KMS-11 (cell line): ENCODE results near the gene DUOX1.

Source experiments
- H2AFZ ChIP-seq: fragments of 200-600 bp; sonication (generic); 2 replicates; pipeline ENCODE4 v1.6.1; 2016; ENCODE audit warnings: antibody characterized with exemption, mixed run types, low read depth
- H3K27ac ChIP-seq: fragments of 200-600 bp; sonication (generic); 2 replicates; pipeline ENCODE4 v1.6.1; 2016; ENCODE audit warnings: mild to moderate bottlenecking, mixed run types
- H3K27me3 ChIP-seq: fragments of 200-600 bp; sonication (generic); 2 replicates; pipeline ENCODE4 v1.6.1; 2017; ENCODE audit warnings: mild to moderate bottlenecking, low read depth, mixed run types, moderate library complexity; ENCODE audit not compliant: insufficient read depth
- H3K36me3 ChIP-seq: fragments of 200-600 bp; sonication (generic); 2 replicates; pipeline ENCODE4 v1.6.1; 2017; ENCODE audit warnings: mild to moderate bottlenecking, mixed run types; ENCODE audit not compliant: insufficient read depth
- H3K4me1 ChIP-seq: fragments of 200-600 bp; sonication (generic); 2 replicates; pipeline ENCODE4 v1.6.1; 2016; ENCODE audit warnings: mild to moderate bottlenecking, low read depth, mixed run types; ENCODE audit not compliant: poor library complexity, severe bottlenecking
- H3K4me2 ChIP-seq: fragments of 200-600 bp; sonication (generic); 2 replicates; pipeline ENCODE4 v1.7.0; 2016; ENCODE audit warnings: mild to moderate bottlenecking, mixed run types
- H3K4me3 ChIP-seq: fragments of 200-600 bp; sonication (generic); IDR thresholded peaks from 2 replicates; pipeline ENCODE4 v1.6.1; 2017; ENCODE audit warnings: low read depth, low read length, mixed read lengths; ENCODE audit not compliant: insufficient read depth
- H3K79me2 ChIP-seq: fragments of 200-600 bp; sonication (generic); 2 replicates; pipeline ENCODE4 v1.6.1; 2016; ENCODE audit warnings: low read depth, mixed run types; ENCODE audit not compliant: insufficient read depth
- H3K9ac ChIP-seq: fragments of 200-600 bp; sonication (generic); 2 replicates; pipeline ENCODE4 v1.6.1; 2016; ENCODE audit warnings: mild to moderate bottlenecking, mixed run types
- H4K20me1 ChIP-seq: fragments of 200-600 bp; sonication (generic); 2 replicates; pipeline ENCODE4 v1.6.1; 2016; ENCODE audit warnings: mild to moderate bottlenecking, mixed run types; ENCODE audit not compliant: insufficient read depth
- CTCF ChIP-seq: fragments of 200-600 bp; sonication (generic); conservative IDR thresholded peaks from 2 replicates; pipeline ENCODE4 v1.6.1; 2017; ENCODE audit warnings: low read depth, mild to moderate bottlenecking, antibody characterized with exemption, low read length, moderate library complexity, mixed read lengths

DUOX1 gene

DNA sequence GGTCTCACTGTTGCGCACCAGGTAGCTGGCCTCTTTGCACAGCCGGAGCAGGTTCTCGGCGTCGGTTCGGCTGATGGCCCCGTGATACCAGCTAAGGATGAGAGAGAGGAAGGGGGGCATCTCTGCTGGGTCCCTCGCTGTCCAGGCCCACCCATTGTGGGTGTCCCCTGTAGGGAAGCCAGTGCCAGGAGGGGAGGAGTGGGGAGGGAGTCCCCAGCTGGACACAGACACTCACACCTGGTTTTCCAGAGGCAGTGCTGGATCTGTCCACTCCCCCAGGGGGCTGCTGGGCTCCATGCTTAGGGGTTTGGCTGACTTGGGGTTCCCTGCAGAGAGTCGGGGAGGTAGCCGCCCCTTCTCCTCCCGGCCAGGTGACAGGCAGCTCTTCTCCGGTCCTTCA, 42.1 kb downstream of the DUOX1 start:
- no peak overlapping the region for H3K4me3 ChIP-seq
- no peak overlapping the region for H3K9ac ChIP-seq
- H3K79me2 ChIP-seq = no peaks in the 10 kb centered on the region
- H3K4me1 ChIP-seq = no peaks in the 10 kb centered on the region
- H3K4me2 ChIP-seq = no peak overlapping the region
- no peak overlapping the region for H3K27ac ChIP-seq
- no peaks in the 10 kb centered on the region for H4K20me1 ChIP-seq
- H3K36me3 ChIP-seq = no peaks in the 10 kb centered on the region
- no peak overlapping the region for H2AFZ ChIP-seq
- no peaks in the 10 kb centered on the region for H3K27me3 ChIP-seq
- no peak for TF ChIP-seq CTCF

DNA sequence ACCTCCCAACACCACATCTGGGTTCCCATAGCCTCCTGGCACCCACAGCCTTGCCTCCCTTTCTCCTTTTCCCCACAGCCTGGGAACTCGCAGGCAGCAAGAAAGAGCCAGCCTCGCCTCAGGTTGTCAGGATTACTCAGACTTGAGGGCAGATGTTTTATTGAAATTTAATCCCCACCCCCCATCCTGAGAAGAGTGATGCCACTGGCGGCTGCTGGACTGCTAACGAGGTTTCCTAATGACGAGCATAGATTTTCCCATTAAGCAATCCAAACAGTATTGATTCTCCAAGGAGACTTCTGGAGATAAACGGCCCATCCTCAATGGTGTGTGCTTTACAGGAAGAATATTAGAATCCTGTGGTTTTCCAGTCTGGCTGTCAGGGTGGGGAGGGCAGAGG, 44.3 kb downstream of the DUOX1 start:
- Histone ChIP-seq H2AFZ (no peak overlapping the region), H3K36me3 (no peaks in the 10 kb centered on the region)

DNA sequence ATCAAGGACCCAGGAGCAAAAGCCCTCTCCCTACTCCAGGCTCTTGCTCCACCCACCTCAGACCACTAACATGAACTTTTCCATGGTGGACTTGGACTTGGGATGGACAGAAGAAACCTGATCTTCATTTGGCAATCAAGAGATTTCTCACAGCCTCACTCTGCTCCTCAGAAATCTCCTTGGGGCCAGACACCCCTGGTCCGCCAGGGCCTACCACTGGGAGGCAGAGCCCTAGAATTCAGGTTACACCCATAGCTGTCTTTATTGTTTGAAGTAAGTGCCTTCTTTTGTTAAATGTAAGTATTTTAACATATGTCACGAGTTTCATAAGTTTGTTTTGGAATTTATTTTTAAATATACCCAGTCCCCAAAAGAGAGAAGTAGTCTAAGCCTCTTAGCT, 44.8 kb downstream of the DUOX1 start:
- no peaks in the 10 kb centered on the region for H3K4me1 ChIP-seq
- no peaks in the 10 kb centered on the region for H3K36me3 ChIP-seq
- H3K27me3 ChIP-seq = no peaks in the 10 kb centered on the region
- H4K20me1 ChIP-seq = no peaks in the 10 kb centered on the region
- H3K27ac ChIP-seq = no peak overlapping the region
- H3K4me2 ChIP-seq = no peak overlapping the region
- no peak overlapping the region for H3K9ac ChIP-seq
- no peak for TF ChIP-seq CTCF
- no peak overlapping the region for H2AFZ ChIP-seq
- no peak overlapping the region for H3K4me3 ChIP-seq
- H3K79me2 ChIP-seq = no peaks in the 10 kb centered on the region

More for the DNA sequence above, 44.3 kb downstream of the DUOX1 start:
- Histone ChIP-seq H3K27me3 (no peaks in the 10 kb centered on the region), H3K4me2 (no peak overlapping the region), H3K4me3 (no peak overlapping the region), H4K20me1 (no peaks in the 10 kb centered on the region), H3K9ac (no peak overlapping the region), H3K4me1 (no peaks in the 10 kb centered on the region), H3K27ac (no peak overlapping the region), H3K79me2 (no peaks in the 10 kb centered on the region)
- no peak for TF ChIP-seq CTCF

DNA sequence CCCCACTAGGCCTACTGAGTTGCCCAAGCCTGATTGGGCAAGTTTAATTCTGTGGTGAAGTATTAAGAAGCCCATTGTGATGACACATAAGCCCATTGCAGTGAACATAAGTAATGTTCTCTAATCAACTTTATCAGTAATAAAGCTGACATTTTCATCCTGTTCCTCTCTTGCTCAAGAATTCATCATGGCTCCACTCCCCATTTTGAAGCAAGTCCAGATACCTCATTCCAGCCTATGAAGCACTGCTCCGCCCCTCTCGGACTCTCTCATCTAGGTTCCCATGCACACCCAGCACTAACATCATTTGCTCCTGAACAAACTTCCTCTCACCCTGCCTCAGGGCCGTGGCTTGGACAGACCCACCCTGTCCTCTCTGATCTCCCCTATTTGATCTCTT, 47.5 kb downstream of the DUOX1 start:
- Histone ChIP-seq H2AFZ (no peak overlapping the region), H4K20me1 (no peaks in the 10 kb centered on the region), H3K4me3 (no peak overlapping the region), H3K4me2 (no peak overlapping the region), H3K27me3 (no peaks in the 10 kb centered on the region), H3K27ac (no peak overlapping the region), H3K36me3 (no peaks in the 10 kb centered on the region), H3K4me1 (no peaks in the 10 kb centered on the region), H3K79me2 (no peaks in the 10 kb centered on the region), H3K9ac (no peak overlapping the region)
- TF ChIP-seq CTCF = no peak
